Gastrocnemius medialis (tissue), 4 donors: ENCODE results near the gene DGCR8.

ENCODE experiments used
- CTCF ChIP-seq, 5 experiments: fragments of 450-650 bp in 3 of 5; fragments of 200-600 bp in 2 of 5; sonication (generic) in 2 of 5; IDR thresholded peaks in 4 of 5; conservative IDR thresholded peaks in 1 of 5; 1 replicate in 4 of 5; 2 replicates in 1 of 5; pipeline ENCODE4 v1.5.1; 2016 to 2019; ENCODE audit warnings: antibody characterized with exemption in 5 of 5, mild to moderate bottlenecking in 3 of 5, moderate library complexity in 3 of 5
- POLR2A ChIP-seq, 2 donors: fragments of 450-650 bp; IDR thresholded peaks; one replicate each; pipeline ENCODE4 v1.6.1; 2017; ENCODE audit warnings: antibody characterized with exemption in 2 of 2, mild to moderate bottlenecking in 2 of 2, moderate library complexity in 2 of 2

GRCh38 chr22:20101638-20102037, 21.6 kb downstream of the DGCR8 start:
- no peak for TF ChIP-seq CTCF (IDR thresholded peaks at IDR 0.05 in 4 of 5, conservative IDR thresholded peaks at IDR 0.05 in 1 of 5)
- no peak for TF ChIP-seq POLR2A (IDR thresholded peaks at IDR 0.05)
